HL-60/S4 (cell line): ENCODE measurements around the gene TBC1D3B.
"Not testable (repeated sequence)": the region's sequence is repeated elsewhere in the genome, so short reads cannot be mapped to it uniquely, and the experiment has no call there.

Experiments
- in situ Hi-C: fragments of 300-500 bp; cut with MboI; formaldehyde crosslinking; loops from 2 replicates; pipeline ENCODE4 v1.14.3; 2022; ENCODE audit warnings: low sequenced_read_pairs

The TBC1D3B gene

GRCh38 chr17:36201102-36201501 is 24.7 kb upstream of the TBC1D3B start:
- in situ Hi-C loops, result not testable (repeated sequence)

GRCh38 chr17:36198831-36199465 is 22.5 kb upstream of the TBC1D3B start:
- in situ Hi-C loops, result no loop called here

DNA sequence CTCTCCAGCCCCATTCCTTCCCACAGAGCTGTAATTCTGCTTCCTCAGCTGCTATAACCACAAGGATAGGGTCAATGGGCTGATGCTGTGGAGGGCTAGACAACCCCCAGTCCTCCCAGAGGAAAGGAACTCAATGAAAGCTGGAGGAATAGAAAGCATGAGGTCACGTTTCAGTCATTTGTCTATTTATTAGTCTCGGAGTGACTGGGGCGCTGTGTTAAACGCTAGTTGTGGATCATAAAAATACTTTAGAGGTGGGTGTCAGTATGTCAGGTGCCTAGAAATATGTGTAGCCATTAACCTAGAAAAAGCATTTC is 20.9 kb upstream of the TBC1D3B start:
- in situ Hi-C loops, result no loop called here

- in situ Hi-C loops, result no loop called here
Measured at GRCh38 chr17:36196131-36196486, 19.7 kb upstream of the TBC1D3B start.

GRCh38 chr17:36195434-36196130 is 19.1 kb upstream of the TBC1D3B start:
- in situ Hi-C loops, result no loop called here

DNA sequence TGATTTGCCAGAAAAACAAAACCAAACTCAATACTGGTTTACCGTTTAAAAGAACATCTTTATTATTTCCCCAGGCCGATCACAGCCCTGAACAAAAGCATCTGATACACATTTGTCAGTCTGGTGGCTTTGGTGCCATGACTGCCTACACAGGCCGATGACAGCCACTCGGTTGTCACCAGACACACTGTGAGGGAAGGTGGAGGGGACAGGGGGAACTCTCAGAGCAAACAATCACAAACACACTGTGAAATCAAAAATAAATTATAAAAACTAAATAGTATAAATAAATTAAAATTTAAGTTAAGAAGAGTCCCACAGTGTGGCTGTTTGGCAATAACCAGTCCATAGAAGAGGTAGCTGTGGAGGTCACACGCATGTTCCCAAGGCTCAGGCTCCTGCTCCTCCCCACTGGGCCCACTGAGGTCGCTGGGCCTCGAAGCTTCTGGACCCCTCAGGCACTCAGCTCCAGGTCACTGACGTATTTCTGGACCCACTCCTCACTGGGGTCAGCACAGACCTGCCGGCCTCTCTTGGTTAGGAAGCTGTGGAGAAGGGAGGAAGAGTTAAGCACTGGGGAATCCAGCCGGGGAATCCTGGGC is 18.5 kb upstream of the TBC1D3B start:
- in situ Hi-C loops, result not testable (repeated sequence)

DNA sequence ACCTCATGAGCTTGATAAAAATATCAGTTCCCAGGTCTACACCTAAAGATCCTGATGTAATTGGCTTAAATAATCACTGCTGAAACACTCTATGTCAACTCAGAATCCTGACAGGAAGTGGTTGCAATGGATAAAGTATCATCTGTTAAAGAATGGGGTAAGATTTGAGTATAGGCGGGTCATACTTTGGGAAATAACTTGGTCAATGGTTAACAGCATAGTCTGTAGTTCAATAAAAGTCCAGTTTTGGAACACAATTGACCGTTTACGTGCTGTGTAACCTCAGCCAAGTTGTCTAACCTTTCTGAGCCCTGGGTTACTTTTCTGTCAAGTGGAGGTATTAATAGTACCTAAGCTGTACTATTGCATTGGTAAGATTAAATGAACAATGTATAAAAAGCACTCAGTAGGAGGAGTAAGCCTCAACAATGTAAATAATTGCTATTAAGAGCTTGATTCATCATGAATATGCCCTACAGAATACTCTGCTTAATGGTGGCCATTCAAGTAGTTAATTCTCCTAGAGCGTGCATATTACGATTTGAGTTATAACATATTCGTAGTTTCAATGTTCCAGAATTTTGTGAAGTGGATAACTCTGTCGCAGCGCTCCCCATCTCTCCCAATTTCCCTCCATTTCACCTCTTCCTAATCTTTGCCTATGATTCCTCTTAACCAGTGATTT is 17.9 kb upstream of the TBC1D3B start:
- in situ Hi-C loops, result not testable (repeated sequence)

DNA sequence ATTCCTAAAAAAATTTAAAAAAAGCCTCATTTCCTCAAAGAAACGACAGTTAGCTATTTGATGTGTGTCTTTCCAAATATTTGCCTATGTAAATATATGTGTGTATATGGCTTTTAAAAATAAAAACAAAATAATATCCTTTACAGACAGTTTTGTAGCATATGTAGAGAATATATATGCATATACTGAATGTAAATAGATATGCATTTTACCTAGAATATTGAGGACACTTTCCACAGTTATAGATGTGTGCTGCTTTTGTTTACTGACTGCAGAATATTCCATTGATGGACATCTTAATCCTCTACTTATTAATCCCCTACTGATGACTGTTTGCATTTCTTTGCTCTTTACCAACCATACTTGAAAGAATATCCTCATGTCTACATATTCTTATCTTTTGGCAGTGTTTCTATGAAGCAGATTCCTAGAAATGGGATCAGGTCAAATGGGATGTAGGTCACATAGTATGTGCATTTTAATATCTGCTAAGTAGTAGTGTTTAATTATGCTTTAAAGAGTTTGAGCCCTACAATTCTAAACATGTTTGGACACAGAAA is 16.9 kb upstream of the TBC1D3B start:
- in situ Hi-C loops, result no loop called here

- in situ Hi-C loops, result not testable (repeated sequence)
Measured at GRCh38 chr17:36190549-36191330, 14.3 kb upstream of the TBC1D3B start.

DNA sequence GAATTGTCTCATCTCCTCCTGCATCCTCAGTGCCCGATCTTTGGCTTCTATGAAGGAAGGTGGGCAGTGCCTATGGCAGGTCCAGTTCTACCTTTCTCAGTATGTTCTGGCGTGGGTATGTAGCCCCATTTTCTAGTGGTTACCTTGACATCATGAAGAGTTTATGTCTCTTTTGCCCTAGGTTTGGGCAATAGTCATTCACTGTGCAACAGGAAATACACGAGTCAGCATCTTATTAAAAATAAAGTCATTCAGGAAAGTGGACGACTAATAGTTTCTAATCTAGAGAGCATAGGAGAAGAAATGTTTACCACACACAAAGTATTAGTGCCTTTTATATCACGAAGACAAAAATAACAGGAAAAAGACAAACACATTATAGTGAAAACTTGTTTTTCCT is 13.6 kb upstream of the TBC1D3B start:
- in situ Hi-C loops, result not testable (repeated sequence)

- in situ Hi-C loops, result no loop called here
Measured at GRCh38 chr17:36188891-36189306, 12.5 kb upstream of the TBC1D3B start.

- in situ Hi-C loops, result not testable (repeated sequence)
Measured at GRCh38 chr17:36187943-36188665, 11.7 kb upstream of the TBC1D3B start.

- in situ Hi-C loops, result not testable (repeated sequence)
Measured at GRCh38 chr17:36186810-36187763, 10.7 kb upstream of the TBC1D3B start.

GRCh38 chr17:36185416-36185815 is 9.0 kb upstream of the TBC1D3B start:
- in situ Hi-C loops, result no loop called here

GRCh38 chr17:36184023-36184765 is 7.8 kb upstream of the TBC1D3B start:
- in situ Hi-C loops, result loop anchor here (5.0 kb wide), 1 partner anchor 72 kb away; no protein-coding TSS in a partner anchor

DNA sequence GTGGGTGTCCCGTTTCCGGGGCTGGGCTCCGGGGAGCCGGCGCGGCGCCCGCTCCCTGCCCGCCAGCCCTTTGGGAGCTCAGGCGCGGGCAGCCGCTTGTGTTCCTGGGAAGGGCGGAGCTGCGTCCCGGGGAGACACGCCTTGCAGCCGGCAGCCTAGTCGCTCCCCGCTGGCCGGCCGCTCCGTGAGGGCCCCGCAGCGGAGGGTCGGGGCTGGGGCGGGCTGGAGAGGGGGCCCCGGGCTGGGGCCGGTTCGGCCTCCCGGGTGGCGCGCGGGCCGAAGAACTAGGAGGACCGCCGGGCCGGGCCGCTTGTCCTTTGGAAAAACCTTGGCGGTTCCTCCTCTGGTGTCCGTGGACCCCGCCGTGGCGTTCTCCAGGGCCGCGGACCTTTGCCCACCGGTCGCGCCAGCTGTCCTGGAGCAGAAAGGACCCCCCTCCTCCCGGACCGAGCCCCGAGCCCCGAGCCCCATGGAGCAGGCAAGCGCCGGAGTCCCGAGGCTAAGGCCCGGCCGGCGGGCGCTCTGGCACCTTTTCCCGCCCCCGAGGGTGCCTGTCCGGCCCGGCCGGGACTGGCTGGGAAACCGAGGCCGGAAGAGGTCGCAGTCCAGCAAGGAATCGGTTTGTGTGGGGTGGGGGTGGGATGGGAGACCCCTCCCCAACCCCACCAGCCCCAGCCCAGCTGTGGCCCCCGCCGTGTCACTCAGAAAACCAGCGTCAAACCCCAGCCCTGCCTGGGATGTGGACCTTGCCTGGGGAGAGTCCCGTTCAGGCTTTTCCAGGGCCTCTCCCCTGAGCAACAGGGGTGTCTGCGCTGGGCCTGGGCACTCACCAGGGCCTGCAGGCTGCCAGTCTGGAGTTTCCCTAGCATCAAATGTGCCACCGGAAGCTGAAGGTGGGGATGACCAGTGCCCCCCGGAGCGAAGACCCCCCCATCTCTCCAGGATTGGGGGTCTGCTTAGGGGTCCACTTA is 6.8 kb upstream of the TBC1D3B start:
- in situ Hi-C loops, result loop anchor here (5.0 kb wide), 1 partner anchor 71 kb away; no protein-coding TSS in a partner anchor
